SHP77 (cell line): ENCODE data around the gene KRTAP10-2.
A peak's percentile ranks its signal among the peaks of the same experiment; 100 is the strongest.

Experiments
- DNase-seq, 2 experiments: peaks; one replicate each; lab custom pipeline; 2025; lab: John Stamatoyannopoulos, UW

Gene KRTAP10-2

GRCh38 chr21:44539991-44540666, 11.2 kb downstream of the KRTAP10-2 start, which contains the start of gene KRTAP10-1:
Gene KRTAP10-1 (minus strand): TSS chr21:44540195. CDS start chr21:44540150, 45 bp downstream.
- DNase-seq = no peak

GRCh38 chr21:44539046-44539445, 12.3 kb downstream of the KRTAP10-2 start:
- no peak for DNase-seq

- DNase-seq = no peak
Observed at GRCh38 chr21:44537930-44538911, 13.1 kb downstream of the KRTAP10-2 start.

GRCh38 chr21:44535963-44536362, 15.3 kb downstream of the KRTAP10-2 start:
- DNase-seq = no peak

- DNase-seq = no peak
Observed at GRCh38 chr21:44534688-44535087, 16.6 kb downstream of the KRTAP10-2 start.

- no peak for DNase-seq
Observed at GRCh38 chr21:44533891-44534627, 17.2 kb downstream of the KRTAP10-2 start.

- DNase-seq = no peak
Observed at GRCh38 chr21:44533121-44533890, 18.0 kb downstream of the KRTAP10-2 start.

GRCh38 chr21:44532712-44533111, 18.6 kb downstream of the KRTAP10-2 start:
- DNase-seq = no peak

GRCh38 chr21:44531606-44532564, 19.4 kb downstream of the KRTAP10-2 start:
- DNase-seq = peak; percentile 24 to 67

GRCh38 chr21:44530903-44531605, 20.3 kb downstream of the KRTAP10-2 start:
- DNase-seq = no peak

- DNase-seq = no peak
Observed at GRCh38 chr21:44530221-44530902, 20.9 kb downstream of the KRTAP10-2 start.

- no peak for DNase-seq
Observed at GRCh38 chr21:44529503-44530125, 21.7 kb downstream of the KRTAP10-2 start.

GRCh38 chr21:44529011-44529421, 22.3 kb downstream of the KRTAP10-2 start:
- no peak for DNase-seq

GRCh38 chr21:44528634-44528995, 22.7 kb downstream of the KRTAP10-2 start:
- no peak for DNase-seq

- no peak for DNase-seq
Observed at GRCh38 chr21:44527983-44528633, 23.2 kb downstream of the KRTAP10-2 start.

GRCh38 chr21:44527156-44527982, 23.9 kb downstream of the KRTAP10-2 start:
- DNase-seq = no peak
